CD4-positive, alpha-beta memory T cell (primary cell): ENCODE data around the gene OPN1LW. TPM values are rescaled to one million over a fixed set of nuclear protein-coding genes. Genes with fewer than 3 reads are reported as not detected.
A peak's percentile ranks its signal among the peaks of the same experiment; 100 is the strongest.

ENCODE experiments used
- CTCF ChIA-PET: fragments of 350-600 bp; sonication (Branson Sonifier 250); formaldehyde crosslinking; loops from one replicate; lab custom pipeline; 2021; ENCODE audit warnings: inconsistent platforms; ENCODE audit not compliant: partially characterized antibody; lab: Charles Lee
- POLR2A ChIA-PET: fragments of 350-600 bp; sonication (Branson Sonifier 250); formaldehyde crosslinking; loops from one replicate; lab custom pipeline; 2021; ENCODE audit not compliant: partially characterized antibody; lab: Charles Lee
- DNase-seq, 5 donors: peaks; one replicate each; pipeline versions ENCODE4 v3.0.0 to v3.0.0-alpha.2; 2020 to 2022; ENCODE audit warnings: mixed read lengths in 1 of 5
- H3K27ac ChIP-seq: one replicate; pipeline ENCODE4 v1.7.0; 2013; ENCODE audit warnings: low read depth, low read length
- H3K27me3 ChIP-seq: 2 replicates; pipeline ENCODE4 v1.7.0; 2013; ENCODE audit warnings: mild to moderate bottlenecking, low read length, moderate library complexity; ENCODE audit not compliant: insufficient read depth
- H3K36me3 ChIP-seq: 2 replicates; pipeline ENCODE4 v1.7.0; 2013; ENCODE audit warnings: mild to moderate bottlenecking, low read length, moderate library complexity; ENCODE audit not compliant: insufficient read depth
- H3K4me1 ChIP-seq: 2 replicates; pipeline ENCODE4 v1.7.0; 2013; ENCODE audit warnings: mild to moderate bottlenecking, low read length, moderate library complexity; ENCODE audit not compliant: insufficient read depth
- H3K4me3 ChIP-seq, 2 donors: one replicate each; pipeline ENCODE4 v1.7.0; 2013; ENCODE audit warnings: low read length in 2 of 2, mild to moderate bottlenecking in 1 of 2
- H3K9me3 ChIP-seq, 2 donors: one replicate each; pipeline ENCODE4 v1.7.0; 2013; ENCODE audit warnings: low read length in 2 of 2, control low read depth in 1 of 2; ENCODE audit not compliant: control insufficient read depth in 1 of 2
- H3K27ac Mint-ChIP-seq, 7 donors: one replicate each; pipeline ENCODE4 v1.8.0; 2020 to 2021; ENCODE audit warnings: mixed read lengths in 7 of 7, mild to moderate bottlenecking in 6 of 7, inconsistent platforms in 3 of 7, moderate library complexity in 3 of 7
- H3K27me3 Mint-ChIP-seq, 2 donors: one replicate each; pipeline ENCODE4 v1.8.0; 2020 to 2021; ENCODE audit warnings: mixed read lengths in 2 of 2
- H3K36me3 Mint-ChIP-seq, 2 donors: one replicate each; pipeline ENCODE4 v1.8.0; 2020 to 2021; ENCODE audit warnings: mixed read lengths in 2 of 2, inconsistent platforms in 1 of 2, mild to moderate bottlenecking in 1 of 2
- H3K4me1 Mint-ChIP-seq, 4 donors: one replicate each; pipeline ENCODE4 v1.8.0; 2020 to 2021; ENCODE audit warnings: mixed read lengths in 4 of 4, mild to moderate bottlenecking in 1 of 4
- H3K4me3 Mint-ChIP-seq, 8 donors: one replicate each; pipeline ENCODE4 v1.8.0; 2020 to 2021; ENCODE audit warnings: mixed read lengths in 8 of 8, mild to moderate bottlenecking in 7 of 8, moderate library complexity in 6 of 8, inconsistent platforms in 3 of 8
- H3K9me3 Mint-ChIP-seq, 8 donors: one replicate each; pipeline ENCODE4 v1.8.0; 2020 to 2021; ENCODE audit warnings: mixed read lengths in 8 of 8, mild to moderate bottlenecking in 5 of 8, inconsistent platforms in 3 of 8, moderate library complexity in 1 of 8
- intact Hi-C: fragments of 100-400 bp; cut with micrococcal nuclease; formaldehyde crosslinking; loops from one replicate; pipeline ENCODE4 v1.15.1; 2023
- polyA plus RNA-seq, 2 donors: library from polyadenylated mRNA; unstranded; fragments of 300-500 nt; fragmentation: Illumina TruSeq; gene quantifications; one replicate each; pipeline ENCODE4 v1.2.3, GENCODE V29; 2021
- total RNA-seq, 2 experiments: library from RNA; stranded (reverse); gene quantifications; one replicate each; pipeline ENCODE4 v1.2.3, GENCODE V29; 2021

Gene OPN1LW
- total and polyA plus RNA-seq, 4 experiments from 2014 or later: not detected

DNA sequence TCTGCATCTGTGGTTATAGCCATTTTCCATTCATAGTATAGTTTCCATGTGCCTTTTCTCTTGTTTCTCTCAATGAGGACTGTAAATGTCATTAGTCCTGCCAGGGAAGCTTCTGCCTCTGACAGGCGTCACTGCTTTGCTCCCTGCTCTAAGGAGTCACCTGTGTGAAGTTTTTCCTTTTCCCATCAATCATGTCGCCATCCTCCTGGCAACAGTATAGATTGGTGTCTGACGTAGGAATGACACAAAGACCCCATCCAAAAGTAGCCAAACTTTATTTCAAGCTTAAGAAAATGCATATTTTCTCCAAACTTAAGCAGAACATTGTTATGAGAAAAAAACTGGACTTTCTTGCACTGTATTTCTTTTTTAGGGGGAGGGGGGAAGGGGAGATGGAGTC, 23.5 kb upstream of the OPN1LW start:
- no peaks in the 10 kb centered on the region for H3K36me3 ChIP-seq
- H3K36me3 Mint-ChIP-seq: peaks cover 0 to 6% of the 10 kb centered on the region in 2 donors
- ChIA-PET POLR2A (interaction anchor here (6.7 kb wide), 1 partner anchor 15 kb away, joined by 50 read pairs; no protein-coding TSS in a partner anchor), CTCF (no interaction called here)
- H3K27me3 Mint-ChIP-seq: no peaks in the 10 kb centered on the region
- peak overlapping the region in 1 of 7 donors; percentile 84 for H3K27ac Mint-ChIP-seq
- no peaks in the 10 kb centered on the region for H3K27me3 ChIP-seq
- no peak overlapping the region for H3K4me3 Mint-ChIP-seq
- H3K4me1 Mint-ChIP-seq: peaks cover 12 to 36% (median 21%) of the 10 kb centered on the region in 4 donors
- no peak overlapping the region for H3K4me3 ChIP-seq
- H3K9me3 ChIP-seq: no peaks in the 10 kb centered on the region
- DNase-seq: no peak
- H3K9me3 Mint-ChIP-seq: peaks cover 0 to 10% (median 4%) of the 10 kb centered on the region in 8 donors
- H3K4me1 ChIP-seq: peaks cover 33% of the 10 kb centered on the region
- H3K27ac ChIP-seq: no peak overlapping the region
- intact Hi-C loops: no loop called here

GRCh38 chrX:154121207-154121606, 22.8 kb upstream of the OPN1LW start:
- Mint-ChIP-seq H3K27me3 (no peaks in the 10 kb centered on the region), H3K9me3 (peaks cover 0 to 10% (median 4%) of the 10 kb centered on the region in 8 donors), H3K27ac (peak overlapping the region in 3 of 7 donors; percentile 40 to 57 (median 46)), H3K36me3 (peaks cover 0 to 6% of the 10 kb centered on the region in 2 donors), H3K4me3 (no peak overlapping the region), H3K4me1 (peaks cover 12 to 41% (median 20%) of the 10 kb centered on the region in 4 donors)
- H3K4me3 ChIP-seq: no peak overlapping the region
- POLR2A ChIA-PET: interaction anchor here (2.0 to 6.7 kb wide), 2 partner anchors 14 to 26 kb away, joined by 6 to 50 read pairs; no protein-coding TSS in a partner anchor
- H3K4me1 ChIP-seq: peaks cover 37% of the 10 kb centered on the region
- no peak for DNase-seq
- H3K27me3 ChIP-seq: no peaks in the 10 kb centered on the region
- H3K36me3 ChIP-seq: no peaks in the 10 kb centered on the region
- CTCF ChIA-PET: no interaction called here
- no peak overlapping the region for H3K27ac ChIP-seq
- intact Hi-C loops: no loop called here
- H3K9me3 ChIP-seq: no peaks in the 10 kb centered on the region

DNA sequence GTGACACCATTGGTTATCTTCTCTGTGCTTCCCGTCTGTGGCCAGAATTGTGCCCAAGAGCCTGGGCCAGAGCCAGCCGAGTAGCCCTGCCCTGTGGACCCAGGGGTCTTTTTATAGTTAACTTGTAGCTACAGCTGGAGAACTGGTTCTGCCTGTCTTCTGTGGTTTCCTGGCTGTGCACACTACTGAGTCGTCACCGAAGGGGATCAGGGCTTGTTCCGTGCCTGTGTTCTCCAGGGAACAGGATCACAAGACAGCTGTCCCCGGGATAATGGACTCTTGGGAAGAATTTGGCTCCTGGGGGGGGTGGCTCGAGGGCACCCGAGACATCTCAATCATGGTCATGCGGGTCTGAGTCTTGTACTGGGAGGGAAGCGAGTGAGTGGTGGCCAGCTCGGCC, 22.1 kb upstream of the OPN1LW start:
- intact Hi-C loops: no loop called here
- peak overlapping the region in 3 of 7 donors; percentile 7 to 86 (median 81) for H3K27ac Mint-ChIP-seq

GRCh38 chrX:154123241-154124219, 20.5 kb upstream of the OPN1LW start:
- ChIA-PET CTCF (interaction anchor here (0.9 to 4.5 kb wide), 5 partner anchors 12 to 185 kb away, joined by 3 to 31 read pairs (median 4); no protein-coding TSS in a partner anchor), POLR2A (interaction anchor here (0.5 to 6.7 kb wide), 13 partner anchors 9 to 185 kb away, joined by 3 to 50 read pairs (median 4); partner anchors contain the start of genes MECP2 and TMEM187)
- Histone ChIP-seq H3K4me1 (peaks cover 37% of the 10 kb centered on the region), H3K36me3 (no peaks in the 10 kb centered on the region), H3K27ac (no peak overlapping the region), H3K9me3 (no peaks in the 10 kb centered on the region), H3K4me3 (no peak overlapping the region), H3K27me3 (no peaks in the 10 kb centered on the region)
- Mint-ChIP-seq H3K36me3 (peaks cover 0 to 6% of the 10 kb centered on the region in 2 donors), H3K4me3 (peak overlapping the region; percentile 33 to 79 (median 66)), H3K9me3 (peaks cover 0 to 7% (median 4%) of the 10 kb centered on the region in 8 donors), H3K4me1 (peaks cover 11 to 46% (median 20%) of the 10 kb centered on the region in 4 donors), H3K27ac (peak overlapping the region; percentile 19 to 86 (median 73)), H3K27me3 (no peaks in the 10 kb centered on the region)
- intact Hi-C loops: no loop called here
- peak; percentile 48 to 64 (median 58) for DNase-seq

More for the DNA sequence above, 22.1 kb upstream of the OPN1LW start:
- peaks cover 0 to 10% (median 4%) of the 10 kb centered on the region in 8 donors for H3K9me3 Mint-ChIP-seq
- Histone ChIP-seq H3K36me3 (no peaks in the 10 kb centered on the region), H3K4me1 (peaks cover 37% of the 10 kb centered on the region), H3K27ac (no peak overlapping the region), H3K9me3 (no peaks in the 10 kb centered on the region), H3K27me3 (no peaks in the 10 kb centered on the region), H3K4me3 (no peak overlapping the region)
- DNase-seq: no peak
- H3K4me3 Mint-ChIP-seq: peak overlapping the region in 1 of 8 donors; percentile 36
- ChIA-PET CTCF (interaction anchor here (4.5 kb wide), 1 partner anchor 14 kb away, joined by 31 read pairs; no protein-coding TSS in a partner anchor), POLR2A (interaction anchor here (2.0 to 6.7 kb wide), 2 partner anchors 13 to 27 kb away, joined by 6 to 50 read pairs; no protein-coding TSS in a partner anchor)
- peaks cover 0 to 6% of the 10 kb centered on the region in 2 donors for H3K36me3 Mint-ChIP-seq
- peaks cover 11 to 46% (median 20%) of the 10 kb centered on the region in 4 donors for H3K4me1 Mint-ChIP-seq
- no peaks in the 10 kb centered on the region for H3K27me3 Mint-ChIP-seq

DNA sequence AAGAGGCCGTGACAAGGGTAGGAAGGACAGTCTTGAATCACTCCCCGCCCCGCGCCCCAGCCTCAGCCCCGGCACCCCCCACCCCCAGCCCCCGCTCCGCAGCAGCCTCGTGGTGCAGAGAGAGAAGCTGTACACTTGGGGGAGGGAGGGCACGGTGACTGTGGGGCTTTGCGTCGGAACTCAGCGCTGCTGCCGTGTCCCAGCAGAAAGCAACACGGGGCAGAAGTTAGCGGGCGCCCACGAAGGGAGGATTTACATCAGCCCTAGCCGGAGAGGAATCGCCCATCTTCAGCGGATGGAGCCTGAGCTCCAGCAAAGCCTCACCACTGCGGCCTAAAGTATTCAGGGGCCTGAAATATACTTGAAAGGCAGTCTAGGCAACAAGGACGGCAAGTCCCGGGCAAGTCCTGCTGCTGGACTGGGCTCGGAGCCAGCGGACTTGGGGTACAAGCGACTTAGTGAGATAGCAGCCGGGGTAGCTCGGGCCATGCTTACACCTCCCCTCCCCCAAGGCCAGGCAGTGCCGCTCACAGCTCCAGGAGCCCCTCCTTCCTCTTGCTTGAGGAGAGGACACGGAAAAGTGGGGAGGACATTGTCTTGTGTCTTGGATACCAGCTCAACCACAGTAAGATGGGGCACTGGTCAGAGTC, 18.5 kb upstream of the OPN1LW start:
- H3K4me1 ChIP-seq: peaks cover 37% of the 10 kb centered on the region
- Mint-ChIP-seq H3K27ac (peak overlapping the region in 1 of 7 donors; percentile 53), H3K4me3 (no peak overlapping the region), H3K4me1 (peaks cover 11 to 46% (median 20%) of the 10 kb centered on the region in 4 donors), H3K9me3 (peaks cover 0 to 3% (median under 1%) of the 10 kb centered on the region in 8 donors), H3K27me3 (no peaks in the 10 kb centered on the region), H3K36me3 (peaks cover 0 to under 1% of the 10 kb centered on the region in 2 donors)
- H3K9me3 ChIP-seq: no peaks in the 10 kb centered on the region
- CTCF ChIA-PET: interaction anchor here (4.5 kb wide), 1 partner anchor 10 kb away, joined by 31 read pairs; no protein-coding TSS in a partner anchor
- H3K4me3 ChIP-seq: no peak overlapping the region
- POLR2A ChIA-PET: interaction anchor here (0.6 to 6.7 kb wide), 3 partner anchors 9 to 154 kb away, joined by 3 to 50 read pairs (median 3); partner anchors contain the start of genes HCFC1 and TMEM187
- no peaks in the 10 kb centered on the region for H3K27me3 ChIP-seq
- no peak for DNase-seq
- no peak overlapping the region for H3K27ac ChIP-seq
- intact Hi-C loops: no loop called here
- H3K36me3 ChIP-seq: no peaks in the 10 kb centered on the region

GRCh38 chrX:154126101-154126500, 17.9 kb upstream of the OPN1LW start:
- ChIA-PET CTCF (interaction anchor here (4.5 kb wide), 1 partner anchor 10 kb away, joined by 31 read pairs; no protein-coding TSS in a partner anchor), POLR2A (interaction anchor here (0.6 to 6.7 kb wide), 3 partner anchors 9 to 154 kb away, joined by 3 to 50 read pairs (median 3); partner anchors contain the start of genes HCFC1 and TMEM187)
- intact Hi-C loops: no loop called here
- Histone ChIP-seq H3K4me3 (no peak overlapping the region), H3K36me3 (no peaks in the 10 kb centered on the region), H3K9me3 (no peaks in the 10 kb centered on the region), H3K4me1 (peaks cover 37% of the 10 kb centered on the region), H3K27me3 (no peaks in the 10 kb centered on the region), H3K27ac (no peak overlapping the region)
- Mint-ChIP-seq H3K4me1 (peaks cover 11 to 46% (median 20%) of the 10 kb centered on the region in 4 donors), H3K4me3 (no peak overlapping the region), H3K9me3 (peaks cover 0 to 3% (median 0%) of the 10 kb centered on the region in 8 donors), H3K27ac (peak overlapping the region in 2 of 7 donors; percentile 42 to 53), H3K36me3 (no peaks in the 10 kb centered on the region), H3K27me3 (no peaks in the 10 kb centered on the region)
- no peak for DNase-seq
